ENCODE measurements around the gene DCK. TPM values are rescaled to one million over a fixed set of nuclear protein-coding genes. Genes with fewer than 3 reads are reported as not detected.

DCK gene
- total and polyA plus RNA-seq, 2 donors (not counting 1 experiment from before 2014, with no cell fraction given), result 34.8 to 58.2 TPM

- Mint-ChIP-seq H3K27me3 (peaks cover 5% of the 10 kb centered on the region), H3K27ac (no peak overlapping the region), H3K4me3 (no peak overlapping the region), H3K4me1 (peaks cover 2% of the 10 kb centered on the region), H3K9me3 (ENCODE audit: insufficient read depth) (no peaks in the 10 kb centered on the region)
- Histone ChIP-seq H3K79me2 (ENCODE audit: control insufficient read depth, insufficient read depth, low read length) (no peaks in the 10 kb centered on the region), H3K4me3 (ENCODE audit: control extremely low read depth in 1 of 5, extremely low read depth in 1 of 5, insufficient read depth in 1 of 5, low read depth in 2 of 5, low read length in 4 of 5) (no peak overlapping the region), H3K4me1 (ENCODE audit: control insufficient read depth in 2 of 2, insufficient read depth in 2 of 2, low read length in 2 of 2) (no peaks in the 10 kb centered on the region), H3K4me2 (replicated peaks; ENCODE audit: low read depth, low read length, poor library complexity, severe bottlenecking) (no peak overlapping the region), H4K20me1 (ENCODE audit: control insufficient read depth, insufficient read depth, low read length, poor library complexity, severe bottlenecking) (no peaks in the 10 kb centered on the region), H2AFZ (ENCODE audit: insufficient read depth, low read depth, low read length, poor library complexity, severe bottlenecking) (no peak overlapping the region), H3K27ac (ENCODE audit: low read length in 2 of 2) (no peak overlapping the region), H3K9me3 (ENCODE audit: control extremely low read depth in 1 of 3, control insufficient read depth in 2 of 3, insufficient read depth in 1 of 3, low read length in 2 of 3) (no peaks in the 10 kb centered on the region), H3K36me3 (replicated peaks in 1 of 2; ENCODE audit: control extremely low read depth in 1 of 2, control insufficient read depth in 1 of 2, extremely low read depth in 1 of 2, insufficient read depth in 2 of 2, low read length in 1 of 2) (no peaks in the 10 kb centered on the region), H3K27me3 (replicated peaks in 1 of 4; ENCODE audit: control extremely low read depth in 1 of 4, control insufficient read depth in 3 of 4, insufficient read depth in 4 of 4, low read length in 3 of 4) (no peaks in the 10 kb centered on the region), H3K9ac (ENCODE audit: low read length) (no peak overlapping the region)
- intact Hi-C loops (cut with micrococcal nuclease), result no loop called here
- no peak for TF ChIP-seq CTCF (IDR thresholded peaks at IDR 0.05)
- TF ChIP-seq EZH2 (IDR thresholded peaks at IDR 0.05; ENCODE audit: borderline replicate concordance, insufficient read depth, low read depth, low read length, poor library complexity, severe bottlenecking), result no peak
- 100% methylated on average over 1 of the region's 1 CpG for WGBS (ENCODE audit: insufficient coverage)
- DNase-seq, result no peak
- no peak for ATAC-seq (ENCODE audit: low read depth)
- POLR2A ChIA-PET, result no interaction called here
- CTCF ChIA-PET, result no interaction called here
These were observed 76.6 kb downstream of the DCK start for GRCh38 chr4:71070015-71070414.

GRCh38 chr4:71074452-71075299, 81.2 kb downstream of the DCK start:
- Mint-ChIP-seq H3K9me3 (ENCODE audit: insufficient read depth) (no peaks in the 10 kb centered on the region), H3K4me3 (no peak overlapping the region), H3K27me3 (peaks cover 12% of the 10 kb centered on the region), H3K4me1 (no peaks in the 10 kb centered on the region), H3K27ac (no peak overlapping the region)
- Histone ChIP-seq H3K36me3 (replicated peaks in 1 of 2; ENCODE audit: control extremely low read depth in 1 of 2, control insufficient read depth in 1 of 2, extremely low read depth in 1 of 2, insufficient read depth in 2 of 2, low read length in 1 of 2) (no peaks in the 10 kb centered on the region), H3K79me2 (ENCODE audit: control insufficient read depth, insufficient read depth, low read length) (no peaks in the 10 kb centered on the region), H3K27ac (ENCODE audit: low read length in 2 of 2) (no peak overlapping the region), H3K27me3 (replicated peaks in 1 of 4; ENCODE audit: control extremely low read depth in 1 of 4, control insufficient read depth in 3 of 4, insufficient read depth in 4 of 4, low read length in 3 of 4) (peaks cover 0 to 3% (median 0%) of the 10 kb centered on the region in 4 experiments), H3K4me2 (replicated peaks; ENCODE audit: low read depth, low read length, poor library complexity, severe bottlenecking) (no peak overlapping the region), H3K9me3 (ENCODE audit: control extremely low read depth in 1 of 3, control insufficient read depth in 2 of 3, insufficient read depth in 1 of 3, low read length in 2 of 3) (no peaks in the 10 kb centered on the region), H2AFZ (ENCODE audit: insufficient read depth, low read depth, low read length, poor library complexity, severe bottlenecking) (no peak overlapping the region), H3K4me3 (ENCODE audit: control extremely low read depth in 1 of 5, extremely low read depth in 1 of 5, insufficient read depth in 1 of 5, low read depth in 2 of 5, low read length in 4 of 5) (no peak overlapping the region), H3K4me1 (ENCODE audit: control insufficient read depth in 2 of 2, insufficient read depth in 2 of 2, low read length in 2 of 2) (no peaks in the 10 kb centered on the region), H4K20me1 (ENCODE audit: control insufficient read depth, insufficient read depth, low read length, poor library complexity, severe bottlenecking) (no peaks in the 10 kb centered on the region), H3K9ac (ENCODE audit: low read length) (no peak overlapping the region)
- no peak for TF ChIP-seq EZH2 (IDR thresholded peaks at IDR 0.05; ENCODE audit: borderline replicate concordance, insufficient read depth, low read depth, low read length, poor library complexity, severe bottlenecking)
- no peak for TF ChIP-seq CTCF (IDR thresholded peaks at IDR 0.05)
- DNase-seq (no peak), ATAC-seq (ENCODE audit: low read depth) (no peak)
- 55% methylated on average over 7 of the region's 10 CpGs for WGBS (ENCODE audit: insufficient coverage)
- intact Hi-C loops (cut with micrococcal nuclease), result no loop called here
- POLR2A ChIA-PET, result no interaction called here
- CTCF ChIA-PET, result interaction anchor here (0.7 kb wide), 1 partner anchor 11 kb away, joined by 4 read pairs; no protein-coding TSS in a partner anchor
